CMK (cell line): ENCODE results near the gene ABCB6.
"Not testable (repeated sequence)": the region's sequence is repeated elsewhere in the genome, so short reads cannot be mapped to it uniquely, and the experiment has no call there.

Experiments used
- DNase-seq: peaks from one replicate; pipeline ENCODE4 v3.0.0-alpha.2; 2010; ENCODE audit warnings: low read depth

ABCB6 gene

GRCh38 chr2:219213486-219214071, 5.2 kb downstream of the ABCB6 start:
- no peak for DNase-seq

DNA sequence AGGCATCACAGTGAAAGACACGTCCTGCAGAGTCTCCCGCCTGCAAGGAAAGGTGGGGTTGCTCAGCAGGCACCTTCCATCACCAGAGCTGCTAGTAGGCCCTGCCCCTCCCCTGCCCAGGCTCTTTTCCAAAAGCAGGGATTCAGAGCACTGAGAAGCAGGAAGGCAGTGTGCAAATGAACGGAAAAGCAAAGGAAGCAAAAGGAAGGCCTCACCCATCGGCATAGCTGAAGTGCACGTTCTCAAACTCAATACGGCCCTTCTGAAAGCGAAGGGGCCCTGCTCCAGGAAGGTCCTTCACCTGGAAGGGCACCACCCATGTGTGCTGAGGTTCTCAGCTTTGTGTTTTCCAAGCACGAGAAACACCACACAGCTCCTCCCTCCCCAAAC, 5.7 kb downstream of the ABCB6 start:
- no peak for DNase-seq

DNA sequence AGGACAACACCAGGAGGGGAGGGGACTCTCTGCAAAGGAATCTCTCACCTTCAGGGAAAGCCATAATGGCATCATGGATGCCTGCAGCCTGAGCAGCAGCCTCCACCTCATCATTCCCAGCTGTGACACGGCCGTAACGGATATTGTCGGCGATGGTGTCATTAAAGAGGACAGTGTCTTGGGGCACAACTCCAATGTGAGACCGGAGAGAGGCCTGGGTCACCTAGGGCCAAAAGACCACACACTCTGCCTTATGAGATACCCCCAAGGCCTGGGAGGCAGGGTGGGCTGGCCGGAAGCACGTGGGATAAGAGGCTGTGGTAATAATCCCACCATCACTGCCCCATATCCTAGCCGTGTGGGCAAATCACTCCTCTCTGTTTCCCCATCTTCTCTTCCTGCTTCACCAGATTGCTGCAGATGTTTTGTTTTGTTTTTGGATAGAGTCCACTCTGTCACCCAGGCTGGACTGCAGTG, 7.8 kb downstream of the ABCB6 start:
- DNase-seq: no peak

DNA sequence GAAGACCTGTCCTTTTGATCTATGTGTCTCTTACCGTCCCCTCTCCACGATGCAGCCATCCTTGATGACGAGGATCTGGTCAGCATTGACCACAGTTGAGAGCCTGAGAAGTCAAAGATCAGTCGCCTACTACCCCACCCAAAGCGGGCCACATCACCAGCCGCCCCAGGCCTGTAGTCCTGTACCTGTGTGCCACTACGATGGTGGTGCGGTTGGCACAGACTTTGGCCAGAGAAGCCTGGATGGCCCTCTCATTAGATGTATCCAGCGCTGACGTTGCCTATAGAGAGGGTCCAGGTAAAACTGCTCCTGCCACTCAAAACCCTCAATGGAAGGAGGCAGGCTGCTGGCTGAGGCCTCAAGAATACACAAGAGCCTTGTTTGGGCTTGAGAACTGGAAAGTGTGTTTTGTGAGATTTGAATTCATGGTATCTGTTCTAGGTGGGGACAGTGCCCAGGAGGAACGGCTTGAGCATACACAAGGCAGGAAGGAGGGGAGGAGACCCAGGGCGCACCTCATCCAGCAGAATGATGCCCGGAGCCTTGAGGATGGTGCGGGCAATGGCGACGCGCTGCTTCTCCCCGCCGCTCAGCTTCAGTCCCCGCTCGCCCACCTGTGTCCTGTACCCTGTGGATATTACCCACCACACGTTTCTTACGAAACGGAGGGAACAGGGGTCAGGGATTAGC, 8.4 kb downstream of the ABCB6 start:
- no peak for DNase-seq

DNA sequence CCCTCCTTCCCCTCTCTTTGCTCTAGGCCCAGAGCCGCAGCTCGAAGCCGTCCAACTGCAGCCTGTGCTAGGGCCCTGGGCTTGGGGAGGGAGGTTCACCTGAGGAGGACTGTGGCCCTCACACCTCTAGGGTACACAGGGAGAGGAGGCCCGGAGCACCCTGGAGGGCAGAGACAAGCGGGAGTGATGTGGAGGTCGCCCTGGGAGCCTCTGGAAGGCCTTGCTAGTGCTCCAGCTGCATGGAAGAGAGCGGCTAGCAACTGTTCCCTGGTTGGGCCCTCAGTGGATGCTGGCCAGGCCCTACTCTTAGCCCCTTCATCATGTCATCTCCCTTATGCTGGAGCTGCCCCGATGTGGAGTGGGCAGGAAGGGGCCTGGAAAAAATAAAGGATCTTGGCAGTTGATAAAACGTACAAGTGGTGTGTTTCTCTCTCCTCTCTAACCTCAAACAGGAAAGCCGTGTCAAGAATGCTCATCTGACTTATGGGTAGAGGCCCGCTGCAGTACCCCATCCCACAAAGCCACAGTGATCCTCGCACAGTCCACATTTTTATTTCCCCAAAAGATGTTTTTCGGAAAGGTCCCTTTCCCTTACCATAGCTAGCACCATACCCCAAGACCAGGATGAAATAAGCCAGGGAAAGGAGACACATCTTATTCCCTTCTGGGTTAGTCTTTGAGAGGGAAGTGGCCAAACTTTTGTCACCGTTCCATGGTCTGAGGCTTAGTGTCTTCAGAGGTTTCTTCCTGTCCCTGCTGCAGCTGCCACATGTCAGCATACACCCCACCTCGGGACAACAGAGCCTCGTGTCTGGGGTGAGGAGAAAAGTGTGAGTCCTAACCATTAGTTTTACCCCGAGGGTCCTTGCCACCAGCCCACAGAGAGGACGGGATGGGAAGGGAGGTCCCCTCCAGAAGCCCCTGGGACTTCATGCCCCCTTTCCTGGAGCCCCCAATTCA, 9.2 kb downstream of the ABCB6 start:
- no peak for DNase-seq

- DNase-seq: no peak
These were observed 10.6 kb downstream of the ABCB6 start for GRCh38 chr2:219207884-219208740.

GRCh38 chr2:219207134-219207883, 11.4 kb downstream of the ABCB6 start:
- DNase-seq: no peak

DNA sequence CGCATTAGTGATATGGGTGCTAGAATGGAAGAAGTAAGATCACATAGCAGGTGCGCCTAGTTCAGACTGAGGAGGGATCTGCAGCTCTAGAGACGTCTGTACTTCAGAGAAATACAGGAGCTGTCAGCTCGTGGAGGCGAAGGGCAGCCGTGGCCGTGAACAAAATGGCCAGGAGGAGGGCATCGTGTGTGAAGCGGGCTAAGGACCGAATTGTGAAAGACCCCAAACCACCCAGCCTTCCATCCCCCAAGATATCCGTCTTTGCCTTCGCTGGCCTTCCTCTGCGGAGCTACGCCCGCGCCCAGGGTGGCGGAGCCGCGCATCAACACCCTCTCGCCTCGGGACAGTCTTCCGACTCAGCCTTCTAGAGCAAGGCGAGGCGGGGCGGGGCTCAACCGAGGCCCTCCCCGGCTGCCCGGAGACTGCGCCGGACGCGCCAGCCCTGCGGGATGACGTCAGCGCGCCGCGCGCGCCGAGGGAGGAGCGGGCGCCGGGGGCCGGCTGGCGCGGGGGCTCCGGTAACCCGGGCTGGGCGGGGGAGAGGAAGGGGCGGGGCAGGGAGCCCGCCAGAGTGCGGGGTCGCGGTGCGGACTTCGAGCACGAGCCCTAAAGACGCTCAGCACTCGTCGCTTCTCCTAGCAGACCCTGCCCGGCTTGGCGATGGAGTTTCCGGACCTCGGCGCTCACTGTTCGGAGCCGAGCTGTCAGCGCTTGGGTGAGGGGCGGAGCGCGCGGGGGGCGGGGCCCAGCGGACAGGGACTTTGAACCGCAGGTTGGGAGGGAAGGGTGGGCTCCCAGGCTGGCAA, 12.2 kb downstream of the ABCB6 start, which contains the start of gene ZFAND2B:
TSS of gene ZFAND2B (plus strand) at position 455 of the 806 bp plus-strand sequence. CDS start at position 661, 206 bp downstream.
- peak; percentile 80 for DNase-seq

DNA sequence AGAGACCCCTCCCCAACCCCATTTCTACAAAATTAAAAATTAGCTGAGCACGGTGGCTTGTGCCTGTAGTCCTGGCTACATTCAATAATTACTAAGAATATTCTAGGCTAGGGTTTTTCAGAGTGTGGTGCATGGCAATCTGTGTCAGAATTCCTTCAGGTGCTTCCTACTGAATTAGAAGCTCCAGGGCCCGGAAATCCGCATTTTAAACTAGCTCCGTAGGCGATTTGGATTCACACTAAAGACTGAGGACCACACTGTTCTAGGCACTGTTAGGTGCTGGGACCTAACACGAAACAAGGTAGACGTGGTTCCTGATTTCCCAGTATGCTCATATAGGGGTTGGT, 12.8 kb downstream of the ABCB6 start:
- DNase-seq: no peak

- no peak for DNase-seq
These were observed 13.6 kb downstream of the ABCB6 start for GRCh38 chr2:219205165-219205538.

- DNase-seq: no peak
These were observed 14.2 kb downstream of the ABCB6 start for GRCh38 chr2:219204425-219205164.

GRCh38 chr2:219201331-219201730, 17.4 kb downstream of the ABCB6 start:
- DNase-seq: not testable (repeated sequence)

GRCh38 chr2:219200502-219201326, 18.0 kb downstream of the ABCB6 start:
- DNase-seq: not testable (repeated sequence)

DNA sequence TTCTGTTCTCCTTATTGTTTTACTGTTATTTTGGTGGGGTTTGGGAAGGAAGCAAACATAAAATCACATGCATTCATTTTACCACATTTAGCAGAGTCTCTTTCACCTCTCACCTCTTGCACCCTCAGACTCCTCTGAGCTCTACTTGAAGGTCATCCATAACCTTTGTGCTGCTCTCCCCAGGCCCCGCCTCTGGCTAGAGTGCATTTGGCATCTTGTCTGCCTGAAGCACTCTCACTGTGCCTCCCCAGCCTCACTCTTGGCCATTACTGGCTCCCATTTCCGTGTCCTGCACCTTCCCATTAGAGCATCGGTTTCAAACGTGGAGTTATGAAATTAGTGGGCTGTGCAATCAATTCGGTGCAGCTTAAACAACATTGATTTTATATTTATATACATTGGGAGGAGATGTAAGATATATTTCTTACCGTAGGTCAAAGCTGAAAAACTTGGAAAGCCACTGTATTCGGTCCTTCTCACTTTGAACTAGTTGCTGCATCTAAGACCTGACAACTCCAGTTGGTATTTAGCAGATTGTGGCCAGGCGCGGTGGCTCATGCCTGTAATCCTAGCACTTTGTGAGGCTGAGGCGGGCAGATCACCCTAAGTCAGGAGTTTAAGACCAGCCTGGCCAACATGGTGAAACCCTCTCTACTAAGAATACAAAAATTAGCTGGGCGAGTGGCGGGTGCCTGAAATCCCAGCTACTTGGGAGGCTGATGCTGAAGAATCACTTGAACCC, 19.1 kb downstream of the ABCB6 start:
- no peak for DNase-seq

DNA sequence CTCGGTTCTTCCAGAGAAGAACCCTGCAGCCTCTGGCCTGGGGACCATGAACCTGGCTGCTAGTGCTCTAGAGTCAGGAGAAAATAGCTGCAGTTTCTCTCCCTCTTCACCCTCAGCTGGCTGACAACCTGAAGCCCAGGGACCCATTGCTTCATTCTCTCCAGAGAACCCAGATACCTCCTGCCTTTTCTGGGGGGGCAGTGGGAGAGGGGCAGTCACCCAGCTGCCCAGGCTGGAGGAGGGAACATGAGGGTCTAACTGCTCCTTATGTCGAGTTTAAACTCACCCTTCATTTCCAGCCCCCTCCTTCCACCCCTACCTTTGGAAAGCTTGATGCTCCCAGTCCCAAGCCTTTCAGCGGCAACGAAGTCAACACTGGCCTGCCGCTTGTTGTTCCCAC, 19.8 kb downstream of the ABCB6 start:
- DNase-seq: no peak

- no peak for DNase-seq
These were observed 21.4 kb downstream of the ABCB6 start for GRCh38 chr2:219197388-219197787.

GRCh38 chr2:219186754-219187456, 31.9 kb downstream of the ABCB6 start:
- no peak for DNase-seq
